GM19452 (cell line): ENCODE measurements around the gene MPP2.
"Not testable (repeated sequence)": the region's sequence is repeated elsewhere in the genome, so short reads cannot be mapped to it uniquely, and the experiment has no call there.

Experiments used
- ATAC-seq: cut with Tn5 transposase; IDR thresholded peaks from one replicate; pipeline ENCODE4 v1.9.1; 2021; ENCODE audit not compliant: unreplicated experiment

The MPP2 gene

DNA sequence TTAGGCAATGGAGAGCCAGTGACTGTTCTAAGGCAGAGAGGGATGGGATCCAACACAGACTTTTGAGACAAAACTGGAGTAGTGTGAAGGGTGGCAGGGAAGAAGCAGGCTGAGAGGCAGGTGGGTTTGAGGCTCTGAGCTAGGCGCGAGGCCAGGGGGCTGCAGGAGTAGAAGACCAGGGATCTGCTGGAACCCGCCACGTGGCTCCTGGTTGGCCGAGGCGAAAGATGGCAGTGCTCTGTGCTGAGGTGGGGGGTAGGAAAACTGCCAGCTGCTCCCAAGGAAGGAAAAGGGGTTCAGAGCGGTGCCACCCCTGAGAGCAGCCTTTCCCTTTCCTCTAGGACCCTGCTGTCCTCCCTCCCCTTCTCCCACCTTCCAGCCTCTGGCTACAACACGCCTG lies 54.8 kb downstream of the MPP2 start:
- ATAC-seq = no peak

DNA sequence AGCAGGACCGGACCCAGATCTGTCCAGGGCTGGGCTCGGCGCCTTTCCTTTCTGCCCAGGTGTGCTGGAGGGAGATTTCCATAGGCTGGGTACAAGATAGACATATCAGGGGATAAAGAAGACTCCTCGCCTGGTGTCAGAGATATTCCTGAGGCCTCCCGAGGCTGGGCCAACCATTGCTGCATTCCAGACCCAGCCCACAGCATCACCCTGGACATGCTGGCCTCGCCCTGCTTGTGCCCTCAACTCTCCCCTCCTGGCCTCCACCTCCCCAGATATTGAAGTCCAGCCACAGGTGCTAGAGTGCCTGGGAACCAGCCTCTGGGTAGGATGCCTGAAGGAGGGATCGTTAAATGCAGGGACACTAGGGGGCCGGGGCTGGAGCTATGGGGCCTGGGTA lies 58.2 kb downstream of the MPP2 start:
- ATAC-seq = no peak

DNA sequence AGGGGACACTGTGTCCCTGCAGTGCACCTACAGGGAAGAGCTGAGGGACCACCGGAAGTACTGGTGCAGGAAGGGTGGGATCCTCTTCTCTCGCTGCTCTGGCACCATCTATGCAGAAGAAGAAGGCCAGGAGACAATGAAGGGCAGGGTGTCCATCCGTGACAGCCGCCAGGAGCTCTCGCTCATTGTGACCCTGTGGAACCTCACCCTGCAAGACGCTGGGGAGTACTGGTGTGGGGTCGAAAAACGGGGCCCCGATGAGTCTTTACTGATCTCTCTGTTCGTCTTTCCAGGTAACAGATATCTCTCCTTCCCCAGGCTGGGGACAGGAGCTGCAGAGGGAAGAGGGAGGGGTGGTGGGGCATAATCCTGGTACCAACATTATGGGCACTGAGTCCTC lies 58.7 kb downstream of the MPP2 start:
- ATAC-seq = no peak

GRCh38 chr17:43846963-43847371 lies 60.4 kb downstream of the MPP2 start, which contains the start of gene CD300LG:
TSS of gene CD300LG (plus strand) at chr17:43847176. CDS start at chr17:43847217, 41 bp downstream.
- no peak for ATAC-seq

DNA sequence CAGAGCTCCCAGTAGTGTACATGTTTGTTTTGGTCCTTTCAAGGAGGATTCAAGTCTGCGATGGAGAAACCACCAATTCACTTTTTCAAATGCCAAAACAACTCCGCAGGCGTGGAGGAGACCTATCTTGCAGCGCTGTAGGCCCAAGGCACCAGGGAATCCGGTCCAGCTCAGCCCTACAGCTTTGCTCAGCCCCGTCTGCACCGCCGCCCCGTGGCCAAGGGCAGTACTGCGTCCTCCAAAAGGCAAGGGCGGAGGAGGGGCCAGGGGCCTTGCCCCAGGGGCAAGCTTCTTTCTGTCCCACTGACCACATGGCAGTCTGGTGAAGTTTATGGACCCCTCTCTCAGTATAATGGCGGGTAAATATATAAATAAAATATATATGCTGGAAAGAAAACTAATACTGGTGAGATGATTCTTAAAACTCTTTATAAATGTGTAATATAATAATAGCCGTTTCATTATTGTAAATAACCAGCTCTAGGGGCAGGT lies 61.1 kb downstream of the MPP2 start:
- ATAC-seq = no peak

DNA sequence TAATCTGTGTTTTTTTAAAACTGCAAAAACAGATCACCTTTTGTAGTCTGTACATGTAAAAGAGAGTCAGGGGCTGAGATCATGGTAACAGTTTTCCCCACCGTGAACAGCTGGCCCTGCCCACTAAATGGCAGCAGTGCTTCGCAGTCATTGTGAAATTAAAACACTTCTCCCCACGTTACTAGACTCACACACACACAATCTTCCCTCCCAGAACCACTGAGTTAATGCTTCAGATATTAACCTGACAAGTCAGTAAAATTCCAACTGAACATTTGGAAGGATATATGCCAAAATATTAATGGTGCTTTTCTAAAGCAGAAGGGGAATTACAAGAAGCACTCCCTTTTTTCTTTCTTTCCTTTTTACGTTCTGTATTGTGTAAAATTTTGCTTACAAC lies 61.6 kb downstream of the MPP2 start:
- no peak for ATAC-seq

GRCh38 chr17:43844241-43844640 lies 63.1 kb downstream of the MPP2 start:
- no peak for ATAC-seq

DNA sequence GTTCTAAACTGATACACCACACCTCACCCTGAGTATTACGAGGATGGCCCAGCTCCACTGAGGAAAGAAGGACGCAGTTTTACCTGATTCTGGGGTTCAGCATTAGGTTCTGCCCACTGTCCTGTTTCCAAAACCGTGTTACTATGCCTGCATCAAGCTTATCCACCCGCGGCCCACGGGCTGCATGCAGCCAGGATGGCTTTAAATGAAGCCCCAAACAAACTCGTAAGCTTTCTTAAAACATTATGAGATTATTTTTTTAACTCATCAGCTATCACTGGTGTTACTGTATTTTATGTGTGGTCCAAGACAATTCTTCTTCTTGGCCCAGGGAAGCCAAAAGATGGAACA lies 64.4 kb downstream of the MPP2 start:
- ATAC-seq = no peak

DNA sequence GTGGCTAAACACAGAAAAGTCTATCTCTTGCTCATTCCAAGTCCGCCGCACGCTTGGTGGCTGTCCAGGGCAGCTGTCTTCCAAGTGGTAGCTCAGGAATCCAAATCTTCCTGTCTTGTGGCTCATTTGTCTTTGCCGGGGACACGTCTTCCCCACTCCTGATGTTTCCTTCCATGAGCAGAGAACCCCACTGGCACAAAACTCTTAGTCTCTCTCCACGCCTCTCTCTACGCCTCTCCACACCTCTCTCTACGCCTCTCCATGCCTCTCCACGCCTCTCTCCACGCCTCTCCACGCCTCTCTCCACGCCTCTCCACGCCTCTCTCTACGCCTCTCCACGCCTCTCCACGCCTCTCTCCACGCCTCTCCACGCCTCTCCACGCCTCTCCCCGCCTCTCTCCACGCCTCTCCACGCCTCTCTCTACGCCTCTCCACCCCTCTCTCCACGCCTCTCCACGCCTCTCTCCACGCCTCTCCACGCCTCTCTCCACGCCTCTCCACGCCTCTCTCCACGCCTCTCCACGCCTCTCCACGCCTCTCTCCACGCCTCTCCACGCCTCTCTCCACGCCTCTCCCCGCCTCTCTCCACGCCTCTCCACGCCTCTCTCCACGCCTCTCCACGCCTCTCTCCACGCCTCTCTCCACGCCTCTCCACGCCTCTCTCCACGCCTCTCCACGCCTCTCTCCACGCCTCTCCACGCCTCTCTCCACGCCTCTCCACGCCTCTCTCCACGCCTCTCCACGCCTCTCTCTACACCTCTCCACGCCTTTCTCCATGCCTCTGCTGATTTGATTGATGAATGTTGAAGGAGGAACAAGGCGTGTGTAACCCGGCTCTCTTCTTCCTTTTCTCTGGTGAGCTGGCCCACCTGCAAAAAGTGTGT lies 65.0 kb downstream of the MPP2 start:
- not testable (repeated sequence) for ATAC-seq

GRCh38 chr17:43841282-43841681 lies 66.1 kb downstream of the MPP2 start:
- no peak for ATAC-seq

GRCh38 chr17:43840814-43841213 lies 66.5 kb downstream of the MPP2 start:
- no peak for ATAC-seq

DNA sequence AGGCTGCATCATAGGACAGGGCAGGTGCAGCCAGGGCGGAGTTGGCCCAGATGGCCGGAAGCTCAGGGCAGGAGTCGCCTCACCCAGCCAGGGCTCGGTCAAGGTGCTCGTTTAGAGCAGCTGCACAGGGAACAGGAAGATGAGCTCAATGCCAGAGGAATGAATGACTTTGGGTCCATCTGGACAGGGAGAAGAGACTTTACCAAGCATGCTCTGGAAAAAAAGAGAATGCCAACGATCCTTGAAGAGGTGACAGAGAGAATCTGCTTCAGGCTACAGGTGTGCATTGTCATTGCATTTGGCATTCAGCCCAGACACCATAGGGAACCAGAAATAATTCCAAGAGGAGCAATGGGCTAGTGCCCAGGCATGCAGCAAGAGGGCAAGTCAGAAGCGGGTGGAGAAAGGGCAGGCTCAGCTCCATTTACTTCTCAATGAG lies 67.6 kb downstream of the MPP2 start:
- ATAC-seq = no peak

DNA sequence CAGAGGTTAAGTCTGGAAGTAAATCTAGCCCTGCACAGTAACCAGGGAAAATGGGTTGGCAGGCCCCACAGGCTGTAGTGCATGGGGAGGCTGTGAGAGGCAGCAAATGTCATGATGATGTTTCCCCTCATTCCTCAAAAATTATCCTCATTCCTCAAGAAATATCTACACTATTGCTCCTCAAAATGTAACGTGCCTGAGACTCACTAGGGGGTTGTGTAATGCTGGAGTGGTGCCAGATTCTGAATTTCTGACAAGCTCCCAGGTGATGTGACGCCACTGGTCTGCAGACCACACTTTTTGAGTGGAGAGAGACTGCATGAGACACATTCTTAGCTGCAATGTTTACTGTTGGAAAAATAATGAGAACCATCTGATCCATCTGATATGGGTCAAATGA lies 73.2 kb downstream of the MPP2 start:
- ATAC-seq = no peak

GRCh38 chr17:43832976-43833829 lies 74.1 kb downstream of the MPP2 start, which contains the start of gene MPP3:
TSS of gene MPP3 (minus strand) at chr17:43833146. CDS start at chr17:43831906, 1,240 bp downstream.
- no peak for ATAC-seq

GRCh38 chr17:43832168-43832975 lies 75.0 kb downstream of the MPP2 start:
- ATAC-seq = no peak

- no peak for ATAC-seq
These were observed 75.7 kb downstream of the MPP2 start for GRCh38 chr17:43831633-43832032.

GRCh38 chr17:43830510-43831140 lies 76.7 kb downstream of the MPP2 start:
- no peak for ATAC-seq

DNA sequence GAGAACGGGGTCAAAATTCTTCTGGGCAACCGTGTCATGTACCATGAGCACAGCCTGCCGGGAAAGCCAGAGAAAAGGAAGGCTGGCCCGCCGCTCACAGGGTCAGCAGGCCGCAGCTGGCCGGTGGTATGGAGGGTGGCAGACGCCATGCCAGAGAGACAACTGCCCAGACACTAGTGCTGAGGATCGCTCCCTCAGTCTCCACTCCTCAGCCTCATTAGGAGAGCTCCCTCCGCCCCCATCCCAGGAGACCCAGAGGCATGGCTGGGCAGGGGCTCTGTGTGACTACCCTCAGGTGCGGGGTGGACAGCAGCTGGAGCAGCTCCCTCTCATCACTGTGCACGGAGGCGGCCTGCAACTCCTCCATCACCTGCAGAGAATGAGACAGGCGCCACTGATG lies 77.6 kb downstream of the MPP2 start:
- ATAC-seq = no peak

- no peak for ATAC-seq
These were observed 79.7 kb downstream of the MPP2 start for GRCh38 chr17:43827596-43827995.

GRCh38 chr17:43826206-43826605 lies 81.1 kb downstream of the MPP2 start:
- ATAC-seq = no peak
